NCI-H2107 (cell line): ENCODE measurements around the gene OGG1.
"Not testable (repeated sequence)": the region's sequence is repeated elsewhere in the genome, so short reads cannot be mapped to it uniquely, and the experiment has no call there.

Experiments
- DNase-seq: peaks from one replicate; lab custom pipeline; 2025; lab: John Stamatoyannopoulos, UW

OGG1 gene

GRCh38 chr3:9765865-9766264 is 16.1 kb downstream of the OGG1 start:
- no peak for DNase-seq

GRCh38 chr3:9767418-9767817 is 17.7 kb downstream of the OGG1 start:
- no peak for DNase-seq

- no peak for DNase-seq
Observed at GRCh38 chr3:9768141-9768775, 18.5 kb downstream of the OGG1 start.

GRCh38 chr3:9769012-9769411 is 19.3 kb downstream of the OGG1 start:
- DNase-seq, result no peak

- peak; percentile 23 for DNase-seq
Observed at GRCh38 chr3:9769426-9770275, 19.9 kb downstream of the OGG1 start, which contains the start of gene CAMK1. Gene CAMK1, minus strand, starts transcription at chr3:9769947. Its CDS starts 2,198 bp downstream, at chr3:9767749.

GRCh38 chr3:9770276-9770812 is 20.6 kb downstream of the OGG1 start:
- DNase-seq, result no peak

GRCh38 chr3:9771007-9771406 is 21.3 kb downstream of the OGG1 start:
- not testable (repeated sequence) for DNase-seq

GRCh38 chr3:9776896-9777693 is 27.3 kb downstream of the OGG1 start:
- DNase-seq, result no peak

- DNase-seq, result no peak
Observed at GRCh38 chr3:9777694-9778021, 27.9 kb downstream of the OGG1 start.

GRCh38 chr3:9778143-9779074 is 28.7 kb downstream of the OGG1 start:
- no peak for DNase-seq

GRCh38 chr3:9779075-9779593 is 29.4 kb downstream of the OGG1 start:
- no peak for DNase-seq

GRCh38 chr3:9779721-9780457 is 30.1 kb downstream of the OGG1 start:
- no peak for DNase-seq

GRCh38 chr3:9780458-9780812 is 30.7 kb downstream of the OGG1 start:
- DNase-seq, result no peak

- no peak for DNase-seq
Observed at GRCh38 chr3:9780910-9781309, 31.2 kb downstream of the OGG1 start.

GRCh38 chr3:9781551-9781950 is 31.8 kb downstream of the OGG1 start:
- no peak for DNase-seq

- DNase-seq, result no peak
Observed at GRCh38 chr3:9781978-9782603, 32.3 kb downstream of the OGG1 start.

- no peak for DNase-seq
Observed at GRCh38 chr3:9782770-9783169, 33.0 kb downstream of the OGG1 start.

- no peak for DNase-seq
Observed at GRCh38 chr3:9783954-9784353, 34.2 kb downstream of the OGG1 start.

- no peak for DNase-seq
Observed at GRCh38 chr3:9784965-9785364, 35.2 kb downstream of the OGG1 start.

GRCh38 chr3:9785602-9786001 is 35.9 kb downstream of the OGG1 start:
- DNase-seq, result no peak
